Fibroblast of lung (primary cell): ENCODE measurements around the gene OR2D2. TPM values are rescaled to one million over a fixed set of nuclear protein-coding genes. Genes with fewer than 3 reads are reported as not detected.
"Not testable (repeated sequence)": the region's sequence is repeated elsewhere in the genome, so short reads cannot be mapped to it uniquely, and the experiment has no call there.

Experiments used
- DNase-seq, 2 donors: peaks; one replicate each; pipeline versions ENCODE4 v3.0.0 to v3.0.0-alpha.2; 2010; ENCODE audit warnings: low read depth in 2 of 2
- H2AFZ ChIP-seq: 2 replicates; pipeline ENCODE4 v1.5.1; 2012; ENCODE audit warnings: low read length, control low read depth, inconsistent platforms
- H3K27ac ChIP-seq: 2 replicates; pipeline ENCODE4 v1.5.1; 2011; ENCODE audit warnings: low read length, control low read depth; ENCODE audit not compliant: insufficient read depth
- H3K27me3 ChIP-seq: 2 replicates; pipeline ENCODE4 v1.5.1; 2011; ENCODE audit warnings: mild to moderate bottlenecking, low read length; ENCODE audit not compliant: control insufficient read depth, insufficient read depth
- H3K36me3 ChIP-seq: 2 replicates; pipeline ENCODE4 v1.5.1; 2011; ENCODE audit warnings: low read length; ENCODE audit not compliant: control insufficient read depth, insufficient read depth
- H3K4me1 ChIP-seq: 2 replicates; pipeline ENCODE4 v1.5.1; 2011; ENCODE audit warnings: low read length; ENCODE audit not compliant: control insufficient read depth, insufficient read depth; ENCODE audit errors: extremely low read depth
- H3K4me2 ChIP-seq: 2 replicates; pipeline ENCODE4 v1.5.1; 2011; ENCODE audit warnings: low read length, control low read depth; ENCODE audit not compliant: insufficient read depth; ENCODE audit errors: extremely low read depth
- H3K4me3 ChIP-seq, 4 experiments: fragments of 200-600 bp in 1 of 4; sonication (generic) in 1 of 4; replicated peaks in 1 of 4; 2 replicates each; pipeline ENCODE4 v1.5.1; 2011 to 2016; ENCODE audit warnings: low read length in 4 of 4, low read depth in 3 of 4, mild to moderate bottlenecking in 3 of 4, control low read depth in 2 of 4, inconsistent platforms in 1 of 4, mixed read lengths in 1 of 4; ENCODE audit not compliant: insufficient read depth in 1 of 4; ENCODE audit errors: control extremely low read depth in 1 of 4
- H3K79me2 ChIP-seq: 2 replicates; pipeline ENCODE4 v1.5.1; 2012; ENCODE audit warnings: mild to moderate bottlenecking, low read length, inconsistent platforms; ENCODE audit not compliant: control insufficient read depth, insufficient read depth
- H3K9ac ChIP-seq: 2 replicates; pipeline ENCODE4 v1.5.1; 2011; ENCODE audit warnings: mild to moderate bottlenecking, low read length, control low read depth; ENCODE audit not compliant: insufficient read depth
- H3K9me3 ChIP-seq: 2 replicates; pipeline ENCODE4 v1.5.1; 2012; ENCODE audit warnings: low read depth, low read length; ENCODE audit not compliant: control insufficient read depth, insufficient read depth
- H4K20me1 ChIP-seq: 2 replicates; pipeline ENCODE4 v1.5.1; 2011; ENCODE audit warnings: low read length; ENCODE audit not compliant: control insufficient read depth, insufficient read depth; ENCODE audit errors: extremely low read depth
- EZH2 ChIP-seq: IDR thresholded peaks from 2 replicates; pipeline ENCODE4 v1.5.1; 2012; ENCODE audit warnings: low read length, control low read depth, mild to moderate bottlenecking; ENCODE audit errors: missing control alignments
- polyA plus RNA-seq, 2 donors: library from polyadenylated mRNA; depleted of rRNA in 1 of 2; stranded (reverse) in 1 of 2; unstranded in 1 of 2; fragments of >200 nt; gene quantifications; 2 replicates each; pipeline ENCODE4 v1.2.1, GENCODE V29; 2011 to 2012; ENCODE audit warnings: missing spikeins in 1 of 2
- total RNA-seq: library from RNA; depleted of rRNA; stranded (reverse); fragments of >200 nt; gene quantifications from 2 replicates; pipeline ENCODE4 v1.2.1, GENCODE V29; 2014
- TF ChIP-seq, protein P1 (sequence below), 2 donors: IDR thresholded peaks in 1 of 2; conservative IDR thresholded peaks in 1 of 2; 1 replicate in 1 of 2; 2 replicates in 1 of 2; pipeline ENCODE4 v1.5.1; 2011 to 2012; ENCODE audit warnings: low read length in 2 of 2, control low read depth in 1 of 2, inconsistent platforms in 1 of 2, low read depth in 1 of 2, mild to moderate bottlenecking in 1 of 2

The OR2D2 gene
- total and polyA plus RNA-seq, 2 donors (not counting 1 experiment from before 2014, with no cell fraction given), result 0.33 TPM; not detected in 1

DNA sequence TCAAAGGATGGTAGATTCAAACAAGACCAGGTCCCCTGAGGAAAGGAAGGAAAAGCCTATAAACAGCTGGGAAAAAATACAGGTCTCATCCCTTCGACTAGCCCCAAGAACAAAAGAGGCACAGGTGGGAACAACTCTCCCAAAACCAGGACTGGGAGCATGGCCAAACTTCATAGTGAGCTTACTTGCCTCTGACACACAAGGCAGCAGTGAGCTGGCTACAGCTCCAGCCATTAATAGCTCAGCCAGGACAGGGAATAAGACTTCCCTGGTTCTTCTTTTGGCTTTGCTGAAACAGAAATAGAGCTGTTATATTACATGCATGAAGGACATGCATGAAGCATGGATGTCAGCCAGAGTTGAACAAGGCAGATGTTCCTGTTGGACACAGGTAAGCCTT is 29.3 kb downstream of the OR2D2 start, which contains the start of gene OR10A2:
Gene OR10A2 (plus strand): TSS at position 97 of the 400 bp plus-strand sequence. CDS start 6,698 bp downstream, outside the sequence.
- Histone ChIP-seq H3K4me2 (no peak within 1 kb of the TSS), H3K27ac (no peak within 1 kb of the TSS), H3K27me3 (no peaks in the 10 kb centered on the region), H3K9me3 (no peaks in the 10 kb centered on the region), H4K20me1 (no peaks in the 10 kb centered on the region), H3K36me3 (no peaks in the 10 kb centered on the region), H3K4me3 (no peak within 1 kb of the TSS), H3K4me1 (no peaks in the 10 kb centered on the region), H3K9ac (no peak within 1 kb of the TSS), H3K79me2 (no peaks in the 10 kb centered on the region), H2AFZ (no peak within 1 kb of the TSS)
- TF ChIP-seq EZH2, result no peak
- TF ChIP-seq, protein P1, sequence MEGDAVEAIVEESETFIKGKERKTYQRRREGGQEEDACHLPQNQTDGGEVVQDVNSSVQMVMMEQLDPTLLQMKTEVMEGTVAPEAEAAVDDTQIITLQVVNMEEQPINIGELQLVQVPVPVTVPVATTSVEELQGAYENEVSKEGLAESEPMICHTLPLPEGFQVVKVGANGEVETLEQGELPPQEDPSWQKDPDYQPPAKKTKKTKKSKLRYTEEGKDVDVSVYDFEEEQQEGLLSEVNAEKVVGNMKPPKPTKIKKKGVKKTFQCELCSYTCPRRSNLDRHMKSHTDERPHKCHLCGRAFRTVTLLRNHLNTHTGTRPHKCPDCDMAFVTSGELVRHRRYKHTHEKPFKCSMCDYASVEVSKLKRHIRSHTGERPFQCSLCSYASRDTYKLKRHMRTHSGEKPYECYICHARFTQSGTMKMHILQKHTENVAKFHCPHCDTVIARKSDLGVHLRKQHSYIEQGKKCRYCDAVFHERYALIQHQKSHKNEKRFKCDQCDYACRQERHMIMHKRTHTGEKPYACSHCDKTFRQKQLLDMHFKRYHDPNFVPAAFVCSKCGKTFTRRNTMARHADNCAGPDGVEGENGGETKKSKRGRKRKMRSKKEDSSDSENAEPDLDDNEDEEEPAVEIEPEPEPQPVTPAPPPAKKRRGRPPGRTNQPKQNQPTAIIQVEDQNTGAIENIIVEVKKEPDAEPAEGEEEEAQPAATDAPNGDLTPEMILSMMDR (conservative IDR thresholded peaks at IDR 0.05 in 1 of 2, IDR thresholded peaks at IDR 0.05 in 1 of 2; ENCODE audit: low read depth in 1 of 2, low read length in 2 of 2), result no peak
- DNase-seq, result no peak

DNA sequence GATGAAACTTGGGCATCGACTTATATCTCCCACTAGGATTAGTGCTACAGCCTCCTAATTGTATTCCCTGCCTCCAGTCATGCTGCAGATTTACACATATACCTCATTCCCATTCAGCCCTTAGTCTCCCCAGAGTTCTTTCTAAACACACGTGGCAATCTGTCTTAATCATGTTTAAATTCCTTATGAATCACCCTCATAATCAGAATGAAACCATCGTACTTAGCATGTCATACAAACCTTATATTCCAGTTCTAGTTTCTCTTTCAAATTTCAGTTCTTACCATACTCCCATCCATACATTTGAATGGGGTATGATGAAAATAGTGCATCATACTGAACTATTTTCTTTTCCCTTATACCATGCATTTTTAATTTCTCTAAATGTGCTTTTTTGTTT is 35.4 kb downstream of the OR2D2 start:
- no peak for TF ChIP-seq EZH2
- TF ChIP-seq, protein P1 (conservative IDR thresholded peaks at IDR 0.05 in 1 of 2, IDR thresholded peaks at IDR 0.05 in 1 of 2; ENCODE audit: low read depth in 1 of 2, low read length in 2 of 2), result no peak
- H2AFZ ChIP-seq, result no peak overlapping the region
- no peaks in the 10 kb centered on the region for H3K4me1 ChIP-seq
- H3K27ac ChIP-seq, result no peak overlapping the region
- no peaks in the 10 kb centered on the region for H4K20me1 ChIP-seq
- no peaks in the 10 kb centered on the region for H3K79me2 ChIP-seq
- no peaks in the 10 kb centered on the region for H3K36me3 ChIP-seq
- H3K4me2 ChIP-seq, result no peak overlapping the region
- no peak overlapping the region for H3K9ac ChIP-seq
- H3K4me3 ChIP-seq, result no peak overlapping the region
- DNase-seq, result peak in 1 of 2 donors; percentile 0
- H3K27me3 ChIP-seq, result no peaks in the 10 kb centered on the region
- no peaks in the 10 kb centered on the region for H3K9me3 ChIP-seq

DNA sequence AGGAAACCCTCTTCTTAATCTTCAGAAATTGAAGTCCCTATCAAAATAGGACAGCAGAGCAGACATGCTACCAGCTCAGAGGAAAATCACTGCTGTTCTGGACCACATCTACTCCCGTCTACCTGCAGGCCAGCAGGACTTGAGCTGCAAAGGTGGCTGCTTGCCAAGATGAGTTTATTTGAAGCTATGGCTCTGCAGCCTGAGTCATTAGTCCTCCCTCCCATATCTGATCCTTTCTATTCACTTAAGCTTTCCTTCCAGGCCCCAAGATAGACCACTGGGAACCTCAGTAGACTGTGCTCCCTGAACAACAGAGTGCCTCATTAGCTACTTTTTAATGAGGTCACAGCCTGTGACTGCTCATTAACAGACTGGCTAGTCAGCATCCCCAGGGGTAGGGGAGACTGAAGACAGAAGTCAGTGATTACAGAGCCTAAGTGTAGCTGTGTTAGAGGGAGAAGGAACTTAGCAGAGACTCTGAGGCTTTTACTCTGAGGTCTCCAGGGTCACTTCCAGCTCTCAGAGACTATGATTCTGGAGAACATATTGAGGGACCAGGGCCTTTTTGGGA is 36.2 kb downstream of the OR2D2 start:
- no peak overlapping the region for H3K4me2 ChIP-seq
- no peaks in the 10 kb centered on the region for H3K9me3 ChIP-seq
- peak in 1 of 2 donors; percentile 49 for DNase-seq

DNA sequence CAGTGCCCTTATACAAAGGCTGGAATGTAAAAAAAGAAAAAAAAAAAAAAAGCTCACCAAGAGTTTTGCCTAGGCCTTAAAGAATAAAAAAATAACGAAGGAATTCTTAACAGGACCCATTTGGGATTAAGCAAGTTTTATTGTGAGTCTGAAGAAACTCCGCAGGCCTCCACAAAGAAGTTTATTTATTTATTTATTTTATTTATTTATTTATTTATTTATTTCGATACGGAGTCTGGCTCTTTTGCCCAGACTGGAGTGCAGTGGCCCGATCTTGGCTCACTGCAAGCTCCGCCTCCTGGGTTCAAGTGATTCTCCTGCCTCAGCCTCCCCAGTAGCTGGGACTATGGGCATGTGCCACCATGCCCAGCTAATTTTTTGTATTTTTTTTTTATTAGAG is 37.5 kb downstream of the OR2D2 start:
- DNase-seq, H3K79me2 ChIP-seq, H3K27ac ChIP-seq, H3K4me1 ChIP-seq, H3K9ac ChIP-seq, H3K36me3 ChIP-seq, H2AFZ ChIP-seq, H3K4me3 ChIP-seq, H3K9me3 ChIP-seq, H4K20me1 ChIP-seq, H3K27me3 ChIP-seq, H3K4me2 ChIP-seq: not testable (repeated sequence)

More for the DNA sequence above, 36.2 kb downstream of the OR2D2 start:
- TF ChIP-seq, protein P1 (conservative IDR thresholded peaks at IDR 0.05 in 1 of 2, IDR thresholded peaks at IDR 0.05 in 1 of 2; ENCODE audit: low read depth in 1 of 2, low read length in 2 of 2), result no peak
- TF ChIP-seq EZH2, result no peak
- no peak overlapping the region for H3K4me3 ChIP-seq
- H3K36me3 ChIP-seq, result no peaks in the 10 kb centered on the region
- H4K20me1 ChIP-seq, result no peaks in the 10 kb centered on the region
- no peaks in the 10 kb centered on the region for H3K27me3 ChIP-seq
- H3K4me1 ChIP-seq, result no peaks in the 10 kb centered on the region
- H3K79me2 ChIP-seq, result no peaks in the 10 kb centered on the region
- no peak overlapping the region for H2AFZ ChIP-seq
- H3K9ac ChIP-seq, result no peak overlapping the region
- H3K27ac ChIP-seq, result no peak overlapping the region
